Endodermal cell (in vitro differentiated cells): ENCODE results near the gene SLC25A38. TPM values are rescaled to one million over a fixed set of nuclear protein-coding genes. Genes with fewer than 3 reads are reported as not detected.

ENCODE experiments used
- DNase-seq: peaks from one replicate; pipeline ENCODE4 v3.0.0-alpha.2; 2017
- H3K27ac ChIP-seq: 2 replicates; pipeline ENCODE4 v1.5.1; 2013; ENCODE audit warnings: mild to moderate bottlenecking, low read depth, low read length, moderate library complexity
- H3K27me3 ChIP-seq: 2 replicates; pipeline ENCODE4 v1.6.1; 2013; ENCODE audit warnings: mild to moderate bottlenecking, low read length, moderate library complexity; ENCODE audit not compliant: insufficient read depth, control insufficient read depth, poor library complexity, severe bottlenecking
- H3K36me3 ChIP-seq: 2 replicates; pipeline ENCODE4 v1.7.0; 2013; ENCODE audit warnings: mild to moderate bottlenecking, low read length, moderate library complexity; ENCODE audit not compliant: control insufficient read depth, insufficient read depth
- H3K4me1 ChIP-seq: one replicate; pipeline ENCODE4 v1.7.0; 2013; ENCODE audit warnings: low read length; ENCODE audit not compliant: control insufficient read depth, insufficient read depth
- H3K4me3 ChIP-seq: 2 replicates; pipeline ENCODE4 v1.5.1; 2013; ENCODE audit warnings: mild to moderate bottlenecking, low read length, moderate library complexity
- H3K9ac ChIP-seq: 2 replicates; pipeline ENCODE4 v1.6.1; 2013; ENCODE audit warnings: mild to moderate bottlenecking, low read length, moderate library complexity; ENCODE audit not compliant: poor library complexity, severe bottlenecking; ENCODE audit errors: extremely low read depth
- H3K9me3 ChIP-seq: 2 replicates; pipeline ENCODE4 v1.6.1; 2013; ENCODE audit warnings: mild to moderate bottlenecking, low read length, moderate library complexity; ENCODE audit not compliant: control insufficient read depth
- H3K27ac Mint-ChIP-seq: 2 replicates; pipeline ENCODE4 v1.8.0; 2020; ENCODE audit warnings: mixed read lengths
- H3K27me3 Mint-ChIP-seq: 2 replicates; pipeline ENCODE4 v1.8.0; 2021; ENCODE audit warnings: mild to moderate bottlenecking, mixed read lengths; ENCODE audit not compliant: insufficient read depth
- H3K36me3 Mint-ChIP-seq: 2 replicates; pipeline ENCODE4 v1.8.0; 2020; ENCODE audit warnings: low read depth, mixed read lengths
- H3K4me1 Mint-ChIP-seq: 2 replicates; pipeline ENCODE4 v1.8.0; 2020; ENCODE audit warnings: mixed read lengths
- H3K4me3 Mint-ChIP-seq: 2 replicates; pipeline ENCODE4 v1.8.0; 2020; ENCODE audit warnings: mild to moderate bottlenecking, moderate library complexity, mixed read lengths
- H3K9me3 Mint-ChIP-seq: 2 replicates; pipeline ENCODE4 v1.8.0; 2020; ENCODE audit warnings: mild to moderate bottlenecking, mixed read lengths
- WGBS, 2 experiments: methylation state at CpG; one replicate each; pipeline versions ENCODE4 v1.1.5 to v1.1.7; 2013; ENCODE audit warnings: missing lambda C conversion rate in 2 of 2, mixed read lengths in 1 of 2; ENCODE audit not compliant: insufficient coverage in 1 of 2, insufficient read length in 1 of 2; 5-methylcytosine and 5-hydroxymethylcytosine counted together
- total RNA-seq, 2 donors: library from RNA; stranded (reverse); fragmentation: NEBNext Ultra II Directional in 1 of 2; extraction: Animal tissue kit (Norgen Biotek cat#: 25700) in 1 of 2; gene quantifications; 2 replicates in 1 of 2; 3 replicates in 1 of 2; pipeline ENCODE4 v1.2.1, GENCODE V29; 2021
- TF ChIP-seq, protein P1 (sequence below): fragments of 200-600 bp; sonication (generic); conservative IDR thresholded peaks from 2 replicates; pipeline ENCODE4 v1.5.0; 2021; ENCODE audit warnings: antibody characterized with exemption, mild to moderate bottlenecking

SLC25A38 gene
- total RNA-seq, 2 donors from 2014 or later, result 33.4 to 37.7 TPM

DNA sequence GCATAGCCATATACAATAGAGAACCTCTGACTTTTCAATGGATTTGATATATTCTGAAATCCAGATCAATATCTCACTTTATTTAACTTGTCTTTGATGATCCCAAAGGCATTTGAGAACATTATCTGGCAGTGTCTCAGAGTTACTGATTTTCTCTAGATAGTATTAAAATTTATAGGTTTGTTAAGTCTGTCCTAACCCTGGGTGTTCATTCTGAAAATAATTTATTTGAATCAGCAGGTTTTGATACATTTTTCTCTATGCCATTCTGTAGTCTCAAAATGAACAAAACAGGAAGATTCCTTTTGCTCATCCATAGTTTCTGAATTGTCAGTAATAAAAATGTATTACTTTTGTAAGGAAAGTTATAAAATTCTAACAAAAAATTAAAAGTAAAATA lies 39.4 kb upstream of the SLC25A38 start:
- no peak overlapping the region for H3K27ac ChIP-seq
- H3K4me3 ChIP-seq, result no peak overlapping the region
- DNase-seq, result no peak
- Mint-ChIP-seq H3K4me1 (peaks cover 8% of the 10 kb centered on the region), H3K9me3 (no peaks in the 10 kb centered on the region), H3K4me3 (no peak overlapping the region), H3K27me3 (no peaks in the 10 kb centered on the region), H3K36me3 (no peaks in the 10 kb centered on the region), H3K27ac (no peak overlapping the region)
- TF ChIP-seq, protein P1, sequence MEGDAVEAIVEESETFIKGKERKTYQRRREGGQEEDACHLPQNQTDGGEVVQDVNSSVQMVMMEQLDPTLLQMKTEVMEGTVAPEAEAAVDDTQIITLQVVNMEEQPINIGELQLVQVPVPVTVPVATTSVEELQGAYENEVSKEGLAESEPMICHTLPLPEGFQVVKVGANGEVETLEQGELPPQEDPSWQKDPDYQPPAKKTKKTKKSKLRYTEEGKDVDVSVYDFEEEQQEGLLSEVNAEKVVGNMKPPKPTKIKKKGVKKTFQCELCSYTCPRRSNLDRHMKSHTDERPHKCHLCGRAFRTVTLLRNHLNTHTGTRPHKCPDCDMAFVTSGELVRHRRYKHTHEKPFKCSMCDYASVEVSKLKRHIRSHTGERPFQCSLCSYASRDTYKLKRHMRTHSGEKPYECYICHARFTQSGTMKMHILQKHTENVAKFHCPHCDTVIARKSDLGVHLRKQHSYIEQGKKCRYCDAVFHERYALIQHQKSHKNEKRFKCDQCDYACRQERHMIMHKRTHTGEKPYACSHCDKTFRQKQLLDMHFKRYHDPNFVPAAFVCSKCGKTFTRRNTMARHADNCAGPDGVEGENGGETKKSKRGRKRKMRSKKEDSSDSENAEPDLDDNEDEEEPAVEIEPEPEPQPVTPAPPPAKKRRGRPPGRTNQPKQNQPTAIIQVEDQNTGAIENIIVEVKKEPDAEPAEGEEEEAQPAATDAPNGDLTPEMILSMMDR, result no peak
- no peak overlapping the region for H3K9ac ChIP-seq
- H3K4me1 ChIP-seq, result no peaks in the 10 kb centered on the region
- no peaks in the 10 kb centered on the region for H3K27me3 ChIP-seq
- H3K9me3 ChIP-seq, result no peaks in the 10 kb centered on the region
- no peaks in the 10 kb centered on the region for H3K36me3 ChIP-seq

DNA sequence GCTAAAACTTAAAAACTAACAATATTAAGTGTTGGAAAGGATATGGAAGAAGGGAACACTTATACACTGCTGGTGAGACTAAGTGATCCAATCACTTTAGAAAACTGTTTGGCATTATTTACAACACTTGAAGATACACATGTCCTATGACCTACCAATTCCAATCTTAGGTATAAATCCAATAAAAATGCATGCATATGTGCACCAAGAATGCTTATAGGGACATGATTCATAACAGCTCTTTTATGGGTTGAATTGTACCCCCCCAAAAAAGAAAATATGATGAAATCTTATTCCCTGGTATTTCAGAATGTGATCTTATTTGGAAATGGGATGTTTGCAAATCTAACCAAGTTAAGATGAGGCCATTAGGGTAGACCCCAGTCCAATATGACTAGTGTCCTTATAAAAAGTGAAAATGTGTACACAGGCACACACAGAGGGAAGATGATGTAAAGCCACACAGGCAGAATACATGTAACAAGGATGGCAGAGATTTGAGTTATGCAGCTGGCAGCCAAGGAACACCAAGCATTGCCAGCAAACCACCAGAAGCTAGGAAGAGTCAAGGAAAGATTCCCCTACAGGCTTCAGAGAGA lies 38.3 kb upstream of the SLC25A38 start:
- no peaks in the 10 kb centered on the region for H3K9me3 Mint-ChIP-seq
- H3K4me3 Mint-ChIP-seq, result no peak overlapping the region
- Histone ChIP-seq H3K9ac (no peak overlapping the region), H3K4me1 (no peaks in the 10 kb centered on the region), H3K4me3 (no peak overlapping the region), H3K36me3 (no peaks in the 10 kb centered on the region), H3K9me3 (no peaks in the 10 kb centered on the region), H3K27me3 (no peaks in the 10 kb centered on the region), H3K27ac (no peak overlapping the region)
- H3K36me3 Mint-ChIP-seq, result no peaks in the 10 kb centered on the region
- H3K27ac Mint-ChIP-seq, result no peak overlapping the region
- TF ChIP-seq, protein P1, result no peak
- peaks cover 17% of the 10 kb centered on the region for H3K4me1 Mint-ChIP-seq
- H3K27me3 Mint-ChIP-seq, result no peaks in the 10 kb centered on the region
- DNase-seq, result no peak

DNA sequence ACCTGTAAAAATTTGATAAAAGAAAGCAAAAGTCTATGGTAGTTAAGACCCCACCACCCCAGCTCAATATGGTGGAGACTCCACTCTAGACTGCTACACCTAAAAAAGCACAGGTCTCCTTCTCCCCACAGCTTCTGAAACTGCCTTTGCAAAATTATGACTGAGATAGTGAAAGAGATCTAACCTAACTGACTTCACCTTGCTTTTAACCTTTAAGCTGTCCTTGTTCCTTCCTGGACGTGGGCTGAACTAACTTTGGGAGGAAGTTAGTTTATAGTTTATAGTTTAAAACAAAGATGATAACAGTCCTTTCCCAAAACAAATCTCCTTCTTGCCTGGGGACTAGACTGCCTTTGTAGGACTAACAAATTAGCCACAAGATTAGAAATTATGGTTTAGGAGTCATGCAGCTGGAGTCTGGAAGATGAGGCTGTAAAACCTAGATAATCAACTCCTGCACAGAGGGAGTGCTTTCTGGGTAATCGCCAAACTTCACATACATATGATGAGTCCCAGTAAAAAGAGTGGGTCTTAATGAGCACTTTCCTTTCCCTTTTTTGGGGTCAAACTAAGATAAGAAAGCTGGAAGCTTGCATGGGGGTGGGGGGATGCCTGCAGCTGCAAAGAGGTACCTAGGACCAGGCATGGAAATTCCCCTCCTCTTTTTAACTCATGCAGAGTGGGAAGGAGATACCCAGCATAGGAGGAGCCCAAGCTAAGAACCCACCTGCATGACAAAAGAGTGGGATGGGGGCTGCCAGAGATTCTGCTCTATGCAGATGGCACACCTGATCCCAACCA lies 36.2 kb upstream of the SLC25A38 start:
- Histone ChIP-seq H3K27ac (no peak overlapping the region), H3K9me3 (no peaks in the 10 kb centered on the region), H3K4me3 (no peak overlapping the region), H3K4me1 (no peaks in the 10 kb centered on the region), H3K36me3 (no peaks in the 10 kb centered on the region), H3K9ac (no peak overlapping the region), H3K27me3 (no peaks in the 10 kb centered on the region)
- H3K27me3 Mint-ChIP-seq, result no peaks in the 10 kb centered on the region
- WGBS, 2 experiments, result 80 to 86% methylated on average over 1 of the region's 2 CpGs
- no peaks in the 10 kb centered on the region for H3K9me3 Mint-ChIP-seq
- H3K27ac Mint-ChIP-seq, result no peak overlapping the region
- H3K36me3 Mint-ChIP-seq, result no peaks in the 10 kb centered on the region
- DNase-seq, result no peak
- H3K4me3 Mint-ChIP-seq, result no peak overlapping the region
- peaks cover 17% of the 10 kb centered on the region for H3K4me1 Mint-ChIP-seq
- TF ChIP-seq, protein P1, result no peak
